LHCN-M2 (cell line): ENCODE measurements around the gene PLPP6. TPM values are rescaled to one million over a fixed set of nuclear protein-coding genes. Genes with fewer than 3 reads are reported as not detected.
"Not testable (repeated sequence)": the region's sequence is repeated elsewhere in the genome, so short reads cannot be mapped to it uniquely, and the experiment has no call there.

ENCODE experiments used
- DNase-seq: peaks from one replicate; pipeline ENCODE4 v3.0.0-alpha.2; 2012; ENCODE audit warnings: low read depth
- polyA plus RNA-seq: library from polyadenylated mRNA; unstranded; fragments of >200 nt; gene quantifications from one replicate; pipeline ENCODE4 v1.2.1, GENCODE V29; 2012; ENCODE audit warnings: missing spikeins
- total RNA-seq: library from RNA; depleted of rRNA; stranded (reverse); fragments of >200 nt; gene quantifications from 2 replicates; pipeline ENCODE4 v1.2.3, GENCODE V29; 2014; rRNA removed

PLPP6 gene
- total RNA-seq = 7.2 and 8.1 TPM in 2 replicates
- 2.8 TPM for polyA plus RNA-seq

- DNase-seq = peak; percentile 76
Observed at GRCh38 chr9:4662108-4662988, at the start of gene PLPP6. Gene PLPP6 (plus strand): TSS chr9:4662294. CDS start chr9:4662376, 82 bp downstream.

DNA sequence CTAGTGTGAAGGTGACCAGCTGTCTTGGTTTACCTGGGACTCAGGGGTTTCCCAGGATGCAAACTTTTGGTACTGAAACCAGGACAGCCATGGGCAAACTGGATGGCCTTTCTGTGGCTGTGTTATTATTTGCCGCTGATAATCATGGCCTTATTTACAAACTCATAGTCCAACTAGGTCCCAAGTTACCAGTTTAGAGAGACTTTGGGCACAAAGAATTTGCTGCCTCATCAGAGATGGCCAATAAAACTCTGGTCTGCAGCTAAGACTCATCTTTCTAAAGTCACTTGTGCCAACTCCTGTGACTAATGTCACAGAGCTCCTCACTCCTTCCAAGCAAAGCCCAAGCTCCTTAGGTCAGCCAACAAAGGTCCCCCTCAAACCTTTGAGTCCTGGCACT lies 47.5 kb upstream of the PLPP6 start:
- DNase-seq = no peak

DNA sequence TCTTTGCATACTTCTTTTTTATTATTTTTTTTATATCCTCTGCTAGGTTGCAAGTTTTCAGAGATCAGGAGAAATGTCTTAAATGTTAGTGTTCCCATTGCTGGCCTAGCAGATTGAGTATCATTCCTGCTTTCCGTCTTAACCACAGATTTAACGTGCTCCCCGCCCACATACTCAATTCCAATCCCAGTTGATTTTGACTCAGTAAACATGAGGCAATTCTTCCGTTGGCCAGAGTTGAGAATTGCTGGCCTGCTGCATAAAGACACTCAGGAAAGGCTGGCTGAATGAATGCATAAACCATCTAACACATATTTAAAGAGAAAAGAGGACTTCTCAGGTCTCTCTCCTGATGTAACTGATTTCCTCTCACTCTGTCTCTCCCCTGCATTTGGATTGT lies 46.8 kb upstream of the PLPP6 start:
- DNase-seq = peak; percentile 32

DNA sequence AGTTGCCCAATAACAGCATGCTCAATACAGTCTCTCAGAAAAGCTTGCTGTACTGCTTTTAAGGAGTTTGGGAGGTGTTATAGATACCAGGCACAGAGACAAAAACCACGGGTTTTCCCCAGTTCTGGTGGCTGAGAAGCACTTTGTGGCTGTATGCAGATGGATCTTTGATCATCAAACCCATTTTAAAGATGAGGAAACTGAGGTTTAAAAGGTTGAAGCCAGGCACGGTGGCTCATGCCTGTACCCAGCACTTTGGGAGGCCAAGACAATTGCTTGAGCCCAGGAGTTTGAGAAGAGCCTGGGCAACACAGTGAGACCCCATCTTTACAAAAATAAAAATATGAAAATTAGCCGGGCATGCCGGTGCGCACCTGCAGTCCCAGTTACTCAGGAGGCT lies 46.3 kb upstream of the PLPP6 start:
- no peak for DNase-seq

DNA sequence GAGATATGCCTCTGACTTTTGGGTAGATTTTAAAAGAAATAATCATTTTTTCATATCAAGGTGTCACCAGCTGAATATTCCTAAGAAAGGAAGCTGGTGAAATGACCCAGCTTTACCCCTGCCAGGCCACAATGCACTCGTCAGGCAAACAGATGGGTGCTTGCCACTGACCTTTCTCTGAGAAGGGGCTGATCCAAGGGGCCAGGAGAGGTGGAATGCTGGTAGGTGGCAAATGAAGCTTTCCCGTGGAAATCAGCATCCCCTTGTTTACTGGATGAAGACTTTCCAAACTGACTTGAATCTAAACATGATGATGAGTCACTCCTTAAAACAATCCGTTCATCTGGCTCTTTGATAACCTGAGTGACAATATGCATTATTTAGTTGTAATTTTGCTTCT lies 44.3 kb upstream of the PLPP6 start:
- no peak for DNase-seq

DNA sequence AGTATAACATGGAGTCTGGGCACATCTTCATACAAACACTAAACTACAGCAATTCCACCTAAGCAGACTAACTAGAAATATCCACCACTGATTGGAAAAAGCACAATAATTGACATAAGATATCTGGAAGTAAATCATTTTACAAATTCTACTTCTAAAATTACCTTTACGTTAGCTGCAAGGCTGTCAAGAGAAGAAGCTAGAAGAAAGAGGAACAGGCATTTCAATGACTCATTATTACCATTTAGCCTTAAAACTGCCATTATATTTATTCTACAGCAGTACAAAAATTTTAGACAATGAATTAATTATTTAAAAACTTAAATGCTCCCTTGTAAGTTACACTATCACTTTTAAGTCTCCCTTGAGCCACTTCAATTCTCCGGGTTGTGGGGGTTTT lies 43.4 kb upstream of the PLPP6 start:
- DNase-seq = no peak

- no peak for DNase-seq
Observed at GRCh38 chr9:4620057-4620765, 41.9 kb upstream of the PLPP6 start.

GRCh38 chr9:4620881-4621555 lies 41.1 kb upstream of the PLPP6 start:
- DNase-seq = no peak

- no peak for DNase-seq
Observed at GRCh38 chr9:4622016-4622415, 40.1 kb upstream of the PLPP6 start.

DNA sequence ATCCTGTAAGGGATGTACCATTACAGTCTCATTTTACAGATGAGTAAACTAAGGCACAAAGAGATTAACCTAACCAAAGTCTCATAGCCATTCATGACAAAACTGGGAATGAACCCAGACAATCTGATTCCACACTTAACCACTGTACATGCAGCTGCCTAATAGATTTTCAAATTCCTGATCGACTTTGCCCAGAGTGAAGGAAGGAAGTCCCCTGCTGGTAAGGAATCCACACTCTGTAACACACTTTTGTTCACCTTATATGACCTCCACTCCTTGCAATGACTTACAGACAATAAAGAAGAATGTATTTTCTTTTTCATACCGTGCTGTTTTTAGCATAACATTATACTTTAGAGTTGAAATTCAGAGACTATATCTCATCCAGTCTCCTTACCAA lies 31.3 kb upstream of the PLPP6 start:
- no peak for DNase-seq

DNA sequence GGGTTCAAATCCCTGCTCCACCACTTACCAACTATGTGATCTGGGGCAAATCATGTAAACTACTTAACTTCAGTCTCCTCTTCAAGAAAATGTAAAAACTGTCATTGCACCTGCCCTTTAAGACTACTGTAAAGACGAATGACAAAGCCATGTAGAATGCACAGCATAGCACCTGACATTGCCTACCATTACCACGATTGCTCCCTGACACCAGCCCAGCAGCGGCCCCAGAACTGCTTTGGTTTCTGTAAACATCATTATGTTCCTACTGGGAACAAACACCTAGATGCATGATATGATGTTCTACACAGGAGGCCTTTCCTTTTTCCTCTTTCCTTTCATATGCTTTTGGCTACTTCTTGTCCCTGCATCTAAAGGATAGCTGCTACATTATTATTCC lies 23.1 kb upstream of the PLPP6 start:
- no peak for DNase-seq

- no peak for DNase-seq
Observed at GRCh38 chr9:4639420-4639819, 22.7 kb upstream of the PLPP6 start.

DNA sequence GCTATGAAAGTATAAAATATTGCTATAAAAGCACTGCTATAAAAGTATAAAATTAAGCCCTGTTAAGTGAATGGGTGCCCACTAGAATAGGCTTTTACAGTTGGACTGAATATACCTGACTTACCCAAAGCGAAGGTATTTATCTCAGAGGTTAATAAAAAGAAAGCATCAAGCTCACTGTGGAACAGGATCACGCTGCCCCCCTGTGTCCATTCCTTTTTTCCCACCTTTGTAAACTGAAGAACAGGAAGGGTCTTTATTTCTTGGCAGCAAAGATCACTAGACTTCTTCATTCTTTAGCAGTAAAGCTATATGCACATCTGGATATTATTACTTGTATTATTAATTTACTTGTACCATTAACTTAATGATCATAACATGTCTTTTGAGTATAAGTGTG lies 22.1 kb upstream of the PLPP6 start:
- no peak for DNase-seq

DNA sequence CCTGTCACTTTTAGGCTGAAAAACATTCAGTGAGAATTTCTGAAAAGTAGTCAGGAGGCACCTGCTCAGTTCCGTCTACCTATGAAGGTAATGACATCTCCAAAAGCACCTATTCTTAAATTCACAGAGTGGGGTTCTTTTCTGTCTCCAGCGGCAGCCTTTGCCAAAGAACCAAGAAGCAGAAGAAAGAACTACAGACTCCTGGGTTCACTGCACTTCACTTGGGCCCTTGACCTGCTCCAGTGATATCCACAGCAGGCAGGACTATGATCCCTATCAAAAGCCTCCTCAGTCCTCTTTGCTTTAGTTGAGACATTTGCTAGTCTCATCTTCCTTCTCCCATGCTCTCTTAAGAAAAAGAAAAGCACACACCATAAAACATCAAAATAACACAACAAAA lies 19.7 kb upstream of the PLPP6 start:
- no peak for DNase-seq

GRCh38 chr9:4654084-4654483 lies 8.0 kb upstream of the PLPP6 start:
- peak; percentile 41 for DNase-seq

DNA sequence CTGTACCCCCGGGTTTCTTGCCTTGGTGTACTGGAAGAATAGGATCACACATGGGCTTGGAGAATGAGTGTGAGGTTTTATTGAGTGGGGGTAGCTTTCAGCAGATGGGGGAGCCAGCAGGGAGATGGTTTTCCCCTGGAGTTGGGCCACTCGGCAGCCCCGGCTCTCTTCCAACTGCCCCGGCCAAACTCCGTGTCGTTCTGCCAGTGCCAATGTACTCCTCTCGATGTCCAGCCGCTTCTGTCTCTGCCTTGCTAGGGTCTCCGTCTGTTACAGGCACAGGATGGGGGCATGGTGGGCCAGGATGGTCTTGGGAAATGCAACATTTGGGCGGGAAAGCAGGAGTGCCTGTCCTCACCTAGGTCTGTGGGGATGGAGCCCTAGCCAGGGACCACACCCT lies 7.6 kb upstream of the PLPP6 start:
- DNase-seq = no peak

GRCh38 chr9:4656196-4656595 lies 5.9 kb upstream of the PLPP6 start:
- not testable (repeated sequence) for DNase-seq

GRCh38 chr9:4656621-4657020 lies 5.5 kb upstream of the PLPP6 start:
- no peak for DNase-seq

DNA sequence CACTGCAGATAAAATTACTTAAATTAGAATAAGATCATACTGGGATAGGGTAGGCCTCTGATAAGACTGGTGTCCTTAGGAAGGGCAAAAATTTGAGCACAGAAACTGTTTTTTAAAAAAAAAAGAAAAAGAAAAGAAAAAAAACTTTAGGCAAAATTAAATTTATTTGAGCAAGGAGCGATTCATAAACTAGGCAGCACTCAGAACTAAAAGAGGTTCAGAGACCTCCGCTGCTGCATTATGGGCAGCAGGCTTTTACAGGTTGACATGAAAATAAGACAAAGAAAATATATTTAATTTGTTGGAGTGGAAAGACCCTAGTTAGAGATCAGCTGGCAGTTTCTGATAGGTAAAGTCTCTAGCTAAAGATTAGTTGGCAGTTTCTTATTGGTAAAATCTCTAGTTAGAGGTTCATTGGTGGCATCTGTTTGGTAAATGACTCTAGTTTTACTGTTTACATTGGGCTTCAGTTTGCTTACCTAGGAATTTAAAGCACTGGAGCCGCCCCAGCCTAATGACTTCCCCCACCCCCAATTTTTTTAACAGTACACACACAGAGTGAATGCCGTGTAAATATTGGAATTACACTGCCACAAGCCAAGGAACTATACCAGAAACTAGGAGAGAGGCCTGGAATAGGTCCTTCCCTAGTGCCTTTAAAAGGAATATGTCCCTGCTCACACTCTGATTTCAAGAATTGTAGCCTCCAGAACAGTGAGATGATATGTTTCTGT lies 4.5 kb upstream of the PLPP6 start:
- no peak for DNase-seq

- not testable (repeated sequence) for DNase-seq
Observed at GRCh38 chr9:4660665-4661064, 1.4 kb upstream of the PLPP6 start.

DNA sequence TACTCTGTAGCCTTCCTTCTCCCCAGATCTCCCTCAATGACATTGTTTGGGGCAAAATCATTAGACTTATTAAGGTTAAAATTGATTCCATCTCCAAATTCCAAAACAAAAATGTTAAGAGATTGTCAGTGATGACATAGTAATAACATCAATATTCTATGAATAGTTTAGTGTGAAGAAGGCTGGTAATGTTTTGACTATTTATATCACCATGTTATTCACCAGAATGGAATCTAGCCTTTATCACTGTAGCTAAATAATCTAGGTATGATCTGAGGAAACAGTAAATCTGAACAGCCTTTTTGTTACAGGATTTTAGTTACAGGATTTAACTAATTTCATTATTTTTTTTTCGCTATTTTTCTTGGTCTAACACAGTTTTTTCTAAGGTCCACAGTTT lies 929 bp upstream of the PLPP6 start:
- no peak for DNase-seq

DNA sequence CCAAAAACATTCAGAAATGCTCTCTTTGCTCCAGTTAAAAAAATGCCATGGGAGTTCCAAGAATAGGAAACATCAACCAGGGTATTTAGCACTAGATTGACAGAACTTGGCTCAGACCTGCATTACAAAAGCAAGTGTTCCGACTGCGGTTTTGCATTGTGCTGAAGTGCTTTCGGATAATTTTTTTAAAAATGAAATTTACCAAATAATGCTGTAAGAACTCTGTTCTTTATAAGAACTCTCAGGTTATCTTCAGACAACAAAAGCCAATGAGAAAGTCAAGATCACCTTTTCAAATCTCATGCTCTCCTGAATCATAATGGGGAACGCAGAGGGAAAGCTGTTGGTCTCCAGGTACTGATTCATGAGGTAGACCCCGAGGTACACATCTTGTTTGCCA lies 483 bp upstream of the PLPP6 start:
- DNase-seq = no peak
